Nephron progenitor cell (in vitro differentiated cells): ENCODE measurements around the gene CACNG4.

Experiments used
- DNase-seq: peaks from one replicate; pipeline ENCODE4 v3.0.0; 2021
- H3K27ac Mint-ChIP-seq: 2 replicates; pipeline ENCODE4 v1.8.0; 2021; ENCODE audit warnings: mild to moderate bottlenecking, moderate library complexity, mixed read lengths
- H3K27me3 Mint-ChIP-seq: 2 replicates; pipeline ENCODE4 v1.8.0; 2021; ENCODE audit warnings: mild to moderate bottlenecking, low read depth, mixed read lengths; ENCODE audit not compliant: poor library complexity
- H3K36me3 Mint-ChIP-seq: 2 replicates; pipeline ENCODE4 v1.8.0; 2021; ENCODE audit warnings: low read depth, mixed read lengths
- H3K4me1 Mint-ChIP-seq: 2 replicates; pipeline ENCODE4 v1.8.0; 2021; ENCODE audit warnings: mixed read lengths
- H3K4me3 Mint-ChIP-seq: 2 replicates; pipeline ENCODE4 v1.8.0; 2021; ENCODE audit warnings: mild to moderate bottlenecking, moderate library complexity, mixed read lengths
- H3K9me3 Mint-ChIP-seq: 2 replicates; pipeline ENCODE4 v1.8.0; 2021; ENCODE audit warnings: mild to moderate bottlenecking, moderate library complexity, mixed read lengths
- CTCF ChIP-seq: fragments of 200-600 bp; sonication (generic); IDR thresholded peaks from 2 replicates; pipeline ENCODE4 v1.5.0; 2021; ENCODE audit warnings: antibody characterized with exemption

The CACNG4 gene

GRCh38 chr17:66963521-66963908, 992 bp upstream of the CACNG4 start:
- peak; percentile 33 for DNase-seq
- Mint-ChIP-seq H3K27me3 (peaks cover 84% of the 10 kb centered on the region), H3K27ac (no peak overlapping the region), H3K4me1 (peaks cover 31% of the 10 kb centered on the region), H3K9me3 (no peaks in the 10 kb centered on the region), H3K36me3 (no peaks in the 10 kb centered on the region), H3K4me3 (peak overlapping the region; percentile 80)
- TF ChIP-seq CTCF: no peak

GRCh38 chr17:66964930-66965800, 658 bp downstream of the CACNG4 start:
- Mint-ChIP-seq H3K27me3 (peaks cover 92% of the 10 kb centered on the region), H3K9me3 (no peaks in the 10 kb centered on the region), H3K27ac (no peak overlapping the region), H3K4me1 (peaks cover 40% of the 10 kb centered on the region), H3K4me3 (peak overlapping the region; percentile 78), H3K36me3 (no peaks in the 10 kb centered on the region)
- peak; percentile 76 for DNase-seq
- TF ChIP-seq CTCF: no peak

GRCh38 chr17:66965801-66966262, 1.3 kb downstream of the CACNG4 start:
- H3K4me1 Mint-ChIP-seq: peaks cover 47% of the 10 kb centered on the region
- DNase-seq: peak; percentile 45
- peaks cover 91% of the 10 kb centered on the region for H3K27me3 Mint-ChIP-seq
- no peak overlapping the region for H3K27ac Mint-ChIP-seq
- no peaks in the 10 kb centered on the region for H3K36me3 Mint-ChIP-seq
- no peaks in the 10 kb centered on the region for H3K9me3 Mint-ChIP-seq
- peak overlapping the region; percentile 78 for H3K4me3 Mint-ChIP-seq
- no peak for TF ChIP-seq CTCF

- H3K27ac Mint-ChIP-seq: no peak overlapping the region
- no peaks in the 10 kb centered on the region for H3K9me3 Mint-ChIP-seq
- TF ChIP-seq CTCF: no peak
- peak overlapping the region; percentile 78 for H3K4me3 Mint-ChIP-seq
- H3K27me3 Mint-ChIP-seq: peaks cover 89% of the 10 kb centered on the region
- H3K36me3 Mint-ChIP-seq: no peaks in the 10 kb centered on the region
- DNase-seq: no peak
- peaks cover 51% of the 10 kb centered on the region for H3K4me1 Mint-ChIP-seq
Observed at GRCh38 chr17:66966298-66966697, 1.8 kb downstream of the CACNG4 start.

GRCh38 chr17:66966704-66967418, 2.4 kb downstream of the CACNG4 start:
- DNase-seq: no peak
- peaks cover 57% of the 10 kb centered on the region for H3K4me1 Mint-ChIP-seq
- TF ChIP-seq CTCF: no peak
- peak overlapping the region; percentile 78 for H3K4me3 Mint-ChIP-seq
- no peaks in the 10 kb centered on the region for H3K9me3 Mint-ChIP-seq
- H3K36me3 Mint-ChIP-seq: no peaks in the 10 kb centered on the region
- no peak overlapping the region for H3K27ac Mint-ChIP-seq
- H3K27me3 Mint-ChIP-seq: peaks cover 85% of the 10 kb centered on the region
